ENCODE measurements around the gene INHBB. TPM values are rescaled to one million over a fixed set of nuclear protein-coding genes. Genes with fewer than 3 reads are reported as not detected.

Gene INHBB
- total and polyA plus RNA-seq, 9 of the 15 experiments (the other 6 are each of a cell fraction or from before 2014, with no cell fraction given): not detected

- CTCF ChIA-PET (ENCODE audit: low intra/inter-chr PET ratio): no interaction called here
- peaks cover 13 to 68% of the 10 kb centered on the region in 2 experiments; a peak in 4 of 5 replicates for H3K27me3 ChIP-seq (ENCODE audit: control insufficient read depth in 2 of 2, insufficient read depth in 2 of 2, low read length in 2 of 2)
- H4K20me1 ChIP-seq (replicated peaks; ENCODE audit: control insufficient read depth, insufficient read depth, low read length): 0 out of 2 replicates have a peak, but pooled peaks cover 3% of the 10 kb centered on the region
- H3K9me3 ChIP-seq (replicated peaks; ENCODE audit: control insufficient read depth, insufficient read depth, low read depth, low read length): no peaks in the 10 kb centered on the region
- no peaks in the 10 kb centered on the region for H3K79me2 ChIP-seq (ENCODE audit: control insufficient read depth, insufficient read depth, low read length)
- no peak for FAIRE-seq
- POLR2A ChIA-PET: interaction anchor here (0.7 to 0.8 kb wide), 2 partner anchors 12 to 104 kb away, joined by 3 read pairs; no protein-coding TSS in a partner anchor
- no peaks in the 10 kb centered on the region for H3K9me1 ChIP-seq (ENCODE audit: control insufficient read depth, insufficient read depth, low read length)
- under 1% methylated on average over 16 of the region's 18 CpGs for WGBS (ENCODE audit: insufficient coverage, low coverage, missing lambda C conversion rate)
- no peak overlapping the region for H2AFZ ChIP-seq (ENCODE audit: low read depth, low read length)
- no peak for DNase-seq (ENCODE audit: extremely low read depth in 1 of 4, low spot score in 3 of 4)
- no peak overlapping the region for H3K4me2 ChIP-seq (ENCODE audit: insufficient read depth, low read length)
- ATAC-seq: no peak
- peaks cover 0 to 9% of the 10 kb centered on the region in 2 experiments; a peak in 2 of 5 replicates for H3K4me1 ChIP-seq (replicated peaks in 1 of 2; ENCODE audit: control insufficient read depth in 2 of 2, insufficient read depth in 2 of 2, low read length in 2 of 2)
- H3K36me3 ChIP-seq (ENCODE audit: control insufficient read depth, insufficient read depth, low read length): no peaks in the 10 kb centered on the region
- TF ChIP-seq GATA2 (CRISPR knock-in tag; IDR thresholded peaks at IDR 0.05): no peak
- no peak for TF ChIP-seq HIVEP1 (CRISPR knock-in tag; IDR thresholded peaks at IDR 0.05)
- no peak for TF ChIP-seq TRIM28 (IDR thresholded peaks at IDR 0.05)
- TF ChIP-seq CTCFL (IDR thresholded peaks at IDR 0.05; ENCODE audit: borderline replicate concordance, insufficient read depth, low read depth, low read length, poor library complexity, severe bottlenecking): no peak
- no peak for TF ChIP-seq ZNF318 (IDR thresholded peaks at IDR 0.05; ENCODE audit: borderline replicate concordance in 1 of 2, low read depth in 1 of 2)
- peak overlapping the region in 1 of 2 experiments; percentile 26; a peak in 2 of 4 replicates for H3K9ac ChIP-seq (ENCODE audit: insufficient read depth in 1 of 2, low read depth in 2 of 2, low read length in 2 of 2)
- in situ Hi-C loops (cut with MboI): no loop called here
- H3K27ac ChIP-seq (ENCODE audit: extremely low read depth, low read depth, low read length): no peak overlapping the region
- H3K4me3 ChIP-seq: no peak overlapping the region
- intact Hi-C loops (cut with micrococcal nuclease): no loop called here
- BruUV-seq (replicated peaks): no TSS peak
Measured at GRCh38 chr2:120398051-120398995, 52.4 kb downstream of the INHBB start.

All from K562 (cell line).